Muscle layer of duodenum (tissue), 2 donors: ENCODE data around the gene LYZL4.

ENCODE experiments used
- H3K27ac ChIP-seq: one replicate; pipeline ENCODE4 v1.7.0; 2013; ENCODE audit warnings: mild to moderate bottlenecking, low read length
- H3K27me3 ChIP-seq: one replicate; pipeline ENCODE4 v1.7.0; 2013; ENCODE audit warnings: low read depth, mild to moderate bottlenecking, control low read depth, low read length
- H3K36me3 ChIP-seq, 2 donors: one replicate each; pipeline ENCODE4 v1.7.0; 2013; ENCODE audit warnings: low read length in 2 of 2, control low read depth in 1 of 2, mild to moderate bottlenecking in 1 of 2; ENCODE audit not compliant: insufficient read depth in 2 of 2, control insufficient read depth in 1 of 2
- H3K4me1 ChIP-seq, 2 donors: one replicate each; pipeline ENCODE4 v1.7.0; 2013; ENCODE audit warnings: low read length in 2 of 2, mild to moderate bottlenecking in 2 of 2, control low read depth in 1 of 2, moderate library complexity in 1 of 2; ENCODE audit not compliant: insufficient read depth in 2 of 2, control insufficient read depth in 1 of 2
- H3K4me3 ChIP-seq, 2 donors: one replicate each; pipeline ENCODE4 v1.7.0; 2013; ENCODE audit warnings: low read length in 2 of 2, low read depth in 1 of 2, mild to moderate bottlenecking in 1 of 2
- H3K9me3 ChIP-seq, 2 donors: one replicate each; pipeline ENCODE4 v1.7.0; 2013; ENCODE audit warnings: low read length in 2 of 2, control low read depth in 1 of 2, mild to moderate bottlenecking in 1 of 2; ENCODE audit not compliant: control insufficient read depth in 1 of 2
- donor health status: healthy.

Gene LYZL4

GRCh38 chr3:42397644-42398043 lies 12.8 kb downstream of the LYZL4 start:
- no peak overlapping the region for H3K4me3 ChIP-seq
- no peaks in the 10 kb centered on the region for H3K4me1 ChIP-seq
- no peaks in the 10 kb centered on the region for H3K36me3 ChIP-seq
- H3K27me3 ChIP-seq = no peaks in the 10 kb centered on the region
- no peak overlapping the region for H3K27ac ChIP-seq
- H3K9me3 ChIP-seq = no peaks in the 10 kb centered on the region

- Histone ChIP-seq H3K4me1 (no peaks in the 10 kb centered on the region), H3K4me3 (no peak overlapping the region), H3K27ac (no peak overlapping the region), H3K9me3 (no peaks in the 10 kb centered on the region), H3K27me3 (no peaks in the 10 kb centered on the region), H3K36me3 (no peaks in the 10 kb centered on the region)
These were observed 15.7 kb downstream of the LYZL4 start for GRCh38 chr3:42394579-42395288.

GRCh38 chr3:42387802-42388651 lies 22.4 kb downstream of the LYZL4 start:
- Histone ChIP-seq H3K27ac (no peak overlapping the region), H3K27me3 (no peaks in the 10 kb centered on the region)

GRCh38 chr3:42381551-42382082 lies 28.8 kb downstream of the LYZL4 start:
- Histone ChIP-seq H3K9me3 (no peaks in the 10 kb centered on the region), H3K4me1 (no peaks in the 10 kb centered on the region), H3K4me3 (no peak overlapping the region), H3K36me3 (no peaks in the 10 kb centered on the region), H3K27ac (no peak overlapping the region), H3K27me3 (no peaks in the 10 kb centered on the region)

More at GRCh38 chr3:42387802-42388651, 22.4 kb downstream of the LYZL4 start:
- no peaks in the 10 kb centered on the region for H3K4me1 ChIP-seq
- H3K9me3 ChIP-seq = no peaks in the 10 kb centered on the region
- no peaks in the 10 kb centered on the region for H3K36me3 ChIP-seq
- H3K4me3 ChIP-seq = no peak overlapping the region

- Histone ChIP-seq H3K27ac (no peak overlapping the region), H3K4me3 (no peak overlapping the region), H3K9me3 (no peaks in the 10 kb centered on the region), H3K4me1 (peaks cover 0 to 10% of the 10 kb centered on the region in 2 donors), H3K36me3 (no peaks in the 10 kb centered on the region), H3K27me3 (no peaks in the 10 kb centered on the region)
These were observed 32.7 kb downstream of the LYZL4 start for GRCh38 chr3:42377681-42378080.

- H3K27ac ChIP-seq = no peak overlapping the region
- H3K4me1 ChIP-seq = peaks cover 0 to 10% of the 10 kb centered on the region in 2 donors
- no peaks in the 10 kb centered on the region for H3K27me3 ChIP-seq
- no peaks in the 10 kb centered on the region for H3K9me3 ChIP-seq
- H3K36me3 ChIP-seq = no peaks in the 10 kb centered on the region
- H3K4me3 ChIP-seq = no peak overlapping the region
These were observed 34.0 kb downstream of the LYZL4 start for GRCh38 chr3:42376344-42376798.

- H3K9me3 ChIP-seq = no peaks in the 10 kb centered on the region
- H3K27me3 ChIP-seq = no peaks in the 10 kb centered on the region
- no peaks in the 10 kb centered on the region for H3K36me3 ChIP-seq
- peaks cover 0 to 10% of the 10 kb centered on the region in 2 donors for H3K4me1 ChIP-seq
- H3K27ac ChIP-seq = no peak overlapping the region
- no peak overlapping the region for H3K4me3 ChIP-seq
These were observed 35.1 kb downstream of the LYZL4 start for GRCh38 chr3:42375121-42375800.

GRCh38 chr3:42371776-42372175 lies 38.6 kb downstream of the LYZL4 start:
- Histone ChIP-seq H3K9me3 (no peaks in the 10 kb centered on the region), H3K4me1 (peaks cover 0 to 30% of the 10 kb centered on the region in 2 donors), H3K27ac (no peak overlapping the region), H3K27me3 (no peaks in the 10 kb centered on the region), H3K4me3 (no peak overlapping the region), H3K36me3 (no peaks in the 10 kb centered on the region)

- H3K27ac ChIP-seq = no peak overlapping the region
- H3K9me3 ChIP-seq = no peaks in the 10 kb centered on the region
- H3K4me1 ChIP-seq = peaks cover 0 to 20% of the 10 kb centered on the region in 2 donors
- H3K36me3 ChIP-seq = no peaks in the 10 kb centered on the region
- H3K4me3 ChIP-seq = peak overlapping the region in 1 of 2 donors; percentile 20
- no peaks in the 10 kb centered on the region for H3K27me3 ChIP-seq
These were observed 40.6 kb downstream of the LYZL4 start for GRCh38 chr3:42369832-42370231.

GRCh38 chr3:42369304-42369703 lies 41.1 kb downstream of the LYZL4 start:
- H3K4me1 ChIP-seq = peaks cover 0 to 20% of the 10 kb centered on the region in 2 donors
- H3K9me3 ChIP-seq = no peaks in the 10 kb centered on the region
- H3K4me3 ChIP-seq = peak overlapping the region in 1 of 2 donors; percentile 20
- H3K27ac ChIP-seq = no peak overlapping the region
- no peaks in the 10 kb centered on the region for H3K27me3 ChIP-seq
- no peaks in the 10 kb centered on the region for H3K36me3 ChIP-seq

GRCh38 chr3:42368861-42369260 lies 41.5 kb downstream of the LYZL4 start:
- no peaks in the 10 kb centered on the region for H3K27me3 ChIP-seq
- no peak overlapping the region for H3K4me3 ChIP-seq
- H3K36me3 ChIP-seq = no peaks in the 10 kb centered on the region
- peaks cover 0 to 20% of the 10 kb centered on the region in 2 donors for H3K4me1 ChIP-seq
- no peaks in the 10 kb centered on the region for H3K9me3 ChIP-seq
- no peak overlapping the region for H3K27ac ChIP-seq
